Endodermal cell (in vitro differentiated cells): Measurements from ENCODE around the gene PFDN1. TPM values are rescaled to one million over a fixed set of nuclear protein-coding genes. Genes with fewer than 3 reads are reported as not detected.
A peak's percentile ranks its signal among the peaks of the same experiment; 100 is the strongest.

Experiments used
- DNase-seq: peaks from one replicate; pipeline ENCODE4 v3.0.0-alpha.2; 2017
- H3K27ac ChIP-seq: 2 replicates; pipeline ENCODE4 v1.5.1; 2013; ENCODE audit warnings: mild to moderate bottlenecking, low read depth, low read length, moderate library complexity
- H3K27me3 ChIP-seq: 2 replicates; pipeline ENCODE4 v1.6.1; 2013; ENCODE audit warnings: mild to moderate bottlenecking, low read length, moderate library complexity; ENCODE audit not compliant: insufficient read depth, control insufficient read depth, poor library complexity, severe bottlenecking
- H3K36me3 ChIP-seq: 2 replicates; pipeline ENCODE4 v1.7.0; 2013; ENCODE audit warnings: mild to moderate bottlenecking, low read length, moderate library complexity; ENCODE audit not compliant: control insufficient read depth, insufficient read depth
- H3K4me1 ChIP-seq: one replicate; pipeline ENCODE4 v1.7.0; 2013; ENCODE audit warnings: low read length; ENCODE audit not compliant: control insufficient read depth, insufficient read depth
- H3K4me3 ChIP-seq: 2 replicates; pipeline ENCODE4 v1.5.1; 2013; ENCODE audit warnings: mild to moderate bottlenecking, low read length, moderate library complexity
- H3K9ac ChIP-seq: 2 replicates; pipeline ENCODE4 v1.6.1; 2013; ENCODE audit warnings: mild to moderate bottlenecking, low read length, moderate library complexity; ENCODE audit not compliant: poor library complexity, severe bottlenecking; ENCODE audit errors: extremely low read depth
- H3K9me3 ChIP-seq: 2 replicates; pipeline ENCODE4 v1.6.1; 2013; ENCODE audit warnings: mild to moderate bottlenecking, low read length, moderate library complexity; ENCODE audit not compliant: control insufficient read depth
- H3K27ac Mint-ChIP-seq: 2 replicates; pipeline ENCODE4 v1.8.0; 2020; ENCODE audit warnings: mixed read lengths
- H3K27me3 Mint-ChIP-seq: 2 replicates; pipeline ENCODE4 v1.8.0; 2021; ENCODE audit warnings: mild to moderate bottlenecking, mixed read lengths; ENCODE audit not compliant: insufficient read depth
- H3K36me3 Mint-ChIP-seq: 2 replicates; pipeline ENCODE4 v1.8.0; 2020; ENCODE audit warnings: low read depth, mixed read lengths
- H3K4me1 Mint-ChIP-seq: 2 replicates; pipeline ENCODE4 v1.8.0; 2020; ENCODE audit warnings: mixed read lengths
- H3K4me3 Mint-ChIP-seq: 2 replicates; pipeline ENCODE4 v1.8.0; 2020; ENCODE audit warnings: mild to moderate bottlenecking, moderate library complexity, mixed read lengths
- H3K9me3 Mint-ChIP-seq: 2 replicates; pipeline ENCODE4 v1.8.0; 2020; ENCODE audit warnings: mild to moderate bottlenecking, mixed read lengths
- WGBS, 2 experiments: methylation state at CpG; one replicate each; pipeline versions ENCODE4 v1.1.5 to v1.1.7; 2013; ENCODE audit warnings: missing lambda C conversion rate in 2 of 2, mixed read lengths in 1 of 2; ENCODE audit not compliant: insufficient coverage in 1 of 2, insufficient read length in 1 of 2; 5-methylcytosine and 5-hydroxymethylcytosine counted together
- total RNA-seq, 2 donors: library from RNA; stranded (reverse); fragmentation: NEBNext Ultra II Directional in 1 of 2; extraction: Animal tissue kit (Norgen Biotek cat#: 25700) in 1 of 2; gene quantifications; 2 replicates in 1 of 2; 3 replicates in 1 of 2; pipeline ENCODE4 v1.2.1, GENCODE V29; 2021
- TF ChIP-seq, protein P1 (sequence below): fragments of 200-600 bp; sonication (generic); conservative IDR thresholded peaks from 2 replicates; pipeline ENCODE4 v1.5.0; 2021; ENCODE audit warnings: antibody characterized with exemption, mild to moderate bottlenecking

PFDN1 gene
- total RNA-seq, 2 donors from 2014 or later, result 62.9 to 64.4 TPM

DNA sequence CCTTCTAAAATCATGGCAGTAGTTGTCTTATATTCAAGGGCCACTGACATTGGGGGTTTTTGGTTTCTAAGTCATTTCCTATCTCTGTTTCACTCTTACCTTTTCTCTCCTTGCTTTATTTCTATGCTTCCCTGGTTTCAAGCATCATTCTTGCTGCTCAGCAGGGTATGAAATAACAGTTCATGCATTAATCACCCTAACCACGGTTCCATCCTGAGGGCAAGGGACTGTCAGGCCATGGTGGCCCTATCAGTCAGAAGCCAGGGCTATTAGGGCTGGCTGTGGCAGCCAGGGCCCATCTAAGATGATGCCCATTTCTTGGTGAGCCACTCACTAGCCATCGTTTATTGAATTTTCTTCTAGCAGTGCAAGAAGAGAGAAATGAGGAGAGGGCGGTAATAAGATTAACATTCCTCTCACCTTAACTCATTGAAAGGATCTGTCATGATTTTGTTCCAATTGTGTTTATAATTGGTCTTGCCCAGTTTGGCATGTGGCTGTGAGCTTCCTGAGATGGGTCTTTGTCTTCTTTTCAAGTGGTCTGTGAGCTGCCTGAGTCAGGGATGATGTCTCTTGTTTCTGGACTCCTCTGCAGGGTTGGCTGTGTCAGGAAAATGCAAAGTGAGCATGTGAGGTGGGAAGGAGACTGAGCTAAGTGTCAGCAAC lies 82.7 kb downstream of the PFDN1 start:
- Histone ChIP-seq H3K4me1 (peaks cover 10% of the 10 kb centered on the region), H3K9ac (no peak overlapping the region), H3K4me3 (no peak overlapping the region), H3K27ac (no peak overlapping the region), H3K27me3 (no peaks in the 10 kb centered on the region), H3K9me3 (no peaks in the 10 kb centered on the region), H3K36me3 (no peaks in the 10 kb centered on the region)
- Mint-ChIP-seq H3K4me1 (peaks cover 31% of the 10 kb centered on the region), H3K27ac (peak overlapping the region; percentile 27), H3K27me3 (no peaks in the 10 kb centered on the region), H3K4me3 (no peak overlapping the region), H3K9me3 (no peaks in the 10 kb centered on the region), H3K36me3 (no peaks in the 10 kb centered on the region)
- 80 to 82% methylated on average over 1 to 2 of the region's 3 CpGs for WGBS, 2 experiments
- TF ChIP-seq, protein P1, sequence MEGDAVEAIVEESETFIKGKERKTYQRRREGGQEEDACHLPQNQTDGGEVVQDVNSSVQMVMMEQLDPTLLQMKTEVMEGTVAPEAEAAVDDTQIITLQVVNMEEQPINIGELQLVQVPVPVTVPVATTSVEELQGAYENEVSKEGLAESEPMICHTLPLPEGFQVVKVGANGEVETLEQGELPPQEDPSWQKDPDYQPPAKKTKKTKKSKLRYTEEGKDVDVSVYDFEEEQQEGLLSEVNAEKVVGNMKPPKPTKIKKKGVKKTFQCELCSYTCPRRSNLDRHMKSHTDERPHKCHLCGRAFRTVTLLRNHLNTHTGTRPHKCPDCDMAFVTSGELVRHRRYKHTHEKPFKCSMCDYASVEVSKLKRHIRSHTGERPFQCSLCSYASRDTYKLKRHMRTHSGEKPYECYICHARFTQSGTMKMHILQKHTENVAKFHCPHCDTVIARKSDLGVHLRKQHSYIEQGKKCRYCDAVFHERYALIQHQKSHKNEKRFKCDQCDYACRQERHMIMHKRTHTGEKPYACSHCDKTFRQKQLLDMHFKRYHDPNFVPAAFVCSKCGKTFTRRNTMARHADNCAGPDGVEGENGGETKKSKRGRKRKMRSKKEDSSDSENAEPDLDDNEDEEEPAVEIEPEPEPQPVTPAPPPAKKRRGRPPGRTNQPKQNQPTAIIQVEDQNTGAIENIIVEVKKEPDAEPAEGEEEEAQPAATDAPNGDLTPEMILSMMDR, result no peak
- DNase-seq, result no peak

DNA sequence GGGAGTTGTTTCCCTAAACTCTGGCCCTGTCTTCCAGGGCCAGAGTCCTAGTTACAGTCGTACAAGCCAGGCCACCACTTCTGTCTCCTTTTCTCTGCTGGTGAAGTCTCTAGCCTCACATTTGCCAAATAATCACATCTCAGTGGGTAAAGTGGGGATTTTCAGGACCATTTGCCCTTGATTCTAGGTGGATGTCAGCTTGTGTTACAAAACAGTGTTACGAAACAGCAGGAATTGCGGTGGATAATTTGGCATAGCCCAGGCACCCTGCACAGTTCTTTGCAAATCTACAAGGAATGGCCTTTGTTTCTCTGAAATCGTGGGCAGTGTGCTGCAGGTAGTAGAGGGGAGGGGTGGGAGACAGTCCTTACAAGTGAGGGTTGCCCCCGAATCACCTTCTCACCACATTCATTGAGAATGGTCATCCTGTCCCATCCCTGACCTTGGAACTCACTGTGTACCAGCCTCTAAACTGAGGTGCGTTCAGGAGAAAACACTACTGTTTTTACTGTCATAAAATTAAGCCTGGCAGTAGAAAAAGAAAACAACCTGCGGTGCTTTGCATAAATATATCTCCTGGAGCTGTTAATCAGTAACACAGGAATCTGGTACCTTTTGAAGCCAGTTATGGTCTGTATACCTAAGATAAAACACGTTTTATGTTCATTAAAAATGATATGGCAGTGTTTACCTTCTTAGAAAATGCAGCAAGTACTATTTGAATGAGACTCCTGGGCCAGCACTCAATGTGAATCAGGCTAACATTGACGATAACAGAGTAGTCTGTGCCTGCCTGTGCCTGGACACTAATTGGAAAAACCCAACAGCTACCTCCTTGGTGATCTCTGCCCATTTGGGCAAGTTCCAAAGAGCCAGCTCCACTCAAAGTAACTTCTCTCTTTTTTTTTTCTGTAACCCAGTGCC lies 83.6 kb downstream of the PFDN1 start:
- Mint-ChIP-seq H3K27me3 (no peaks in the 10 kb centered on the region), H3K4me3 (no peak overlapping the region), H3K27ac (no peak overlapping the region), H3K9me3 (no peaks in the 10 kb centered on the region), H3K36me3 (no peaks in the 10 kb centered on the region), H3K4me1 (peaks cover 31% of the 10 kb centered on the region)
- Histone ChIP-seq H3K4me3 (no peak overlapping the region), H3K27ac (no peak overlapping the region), H3K4me1 (peaks cover 10% of the 10 kb centered on the region), H3K9me3 (no peaks in the 10 kb centered on the region), H3K27me3 (no peaks in the 10 kb centered on the region), H3K9ac (no peak overlapping the region), H3K36me3 (no peaks in the 10 kb centered on the region)
- DNase-seq, result no peak
- 75 to 85% methylated on average over 6 to 9 of the region's 9 CpGs for WGBS, 2 experiments
- TF ChIP-seq, protein P1, result no peak

DNA sequence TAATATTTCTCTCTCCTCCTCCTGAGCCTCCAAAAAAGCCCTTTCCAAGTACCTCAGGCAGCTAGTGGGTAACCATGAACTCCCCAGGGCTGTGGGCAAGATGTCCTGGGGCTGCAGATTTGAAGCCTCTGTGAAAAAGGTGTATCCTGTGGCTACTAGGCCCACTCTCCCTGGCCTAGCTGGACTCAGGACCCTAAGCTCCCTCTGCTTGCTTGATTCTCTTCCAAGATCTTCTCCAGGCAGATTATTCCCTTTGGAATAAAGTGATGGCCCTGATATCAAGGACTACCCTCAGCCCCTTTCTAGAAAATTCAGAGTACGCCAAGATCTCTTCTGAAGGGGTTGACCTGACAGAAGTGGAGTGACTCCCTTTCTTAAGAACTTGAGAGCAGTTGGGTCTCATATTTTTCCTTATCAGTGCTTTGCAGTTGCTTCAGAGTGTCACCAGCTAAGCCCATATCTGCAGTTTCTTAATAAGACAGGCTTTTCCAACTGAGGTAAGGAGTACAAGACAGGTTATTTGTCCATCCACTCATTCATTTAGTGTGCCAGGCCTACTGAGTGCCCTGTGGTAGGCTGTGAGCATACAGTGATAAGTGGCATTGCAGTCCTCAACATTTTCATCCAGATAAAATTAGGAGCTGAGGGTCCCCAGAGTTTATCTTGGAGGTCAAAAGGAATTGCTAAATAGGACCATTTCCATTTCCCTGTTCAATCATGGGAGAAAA lies 85.4 kb downstream of the PFDN1 start:
- Mint-ChIP-seq H3K4me3 (no peak overlapping the region), H3K9me3 (no peaks in the 10 kb centered on the region), H3K27ac (no peak overlapping the region), H3K27me3 (no peaks in the 10 kb centered on the region), H3K4me1 (peaks cover 31% of the 10 kb centered on the region), H3K36me3 (no peaks in the 10 kb centered on the region)
- H3K27ac ChIP-seq, result no peak overlapping the region
- WGBS, 2 experiments, result 97 to 100% methylated on average over 1 of the region's 1 CpG
- H3K27me3 ChIP-seq, result no peaks in the 10 kb centered on the region
- DNase-seq, result no peak
- peaks cover 10% of the 10 kb centered on the region for H3K4me1 ChIP-seq
- no peak overlapping the region for H3K9ac ChIP-seq
- H3K9me3 ChIP-seq, result no peaks in the 10 kb centered on the region
- TF ChIP-seq, protein P1, result no peak
- H3K4me3 ChIP-seq, result no peak overlapping the region
- no peaks in the 10 kb centered on the region for H3K36me3 ChIP-seq
